K562 (cell line): Measurements from ENCODE around the gene BSPRY. TPM values are rescaled to one million over a fixed set of nuclear protein-coding genes. Genes with fewer than 3 reads are reported as not detected.

Experiments
- CTBP1 ChIP-seq: fragments of 450-650 bp; IDR thresholded peaks from 2 replicates; pipeline ENCODE4 v1.6.1; 2016; ENCODE audit warnings: borderline replicate concordance
- ESRRB ChIP-seq: fragments of 250-450 bp; sonication (Bioruptor Pico); IDR thresholded peaks from 2 replicates; pipeline ENCODE4 v1.5.0; 2020; ENCODE audit warnings: mild to moderate bottlenecking, moderate library complexity, borderline replicate concordance
- FIP1L1 ChIP-seq: fragments of 200-400 bp; formaldehyde crosslinking; IDR thresholded peaks from 2 replicates; pipeline ENCODE4 v1.6.1; 2018; ENCODE audit warnings: mild to moderate bottlenecking, low read depth, low read length; ENCODE audit not compliant: poor library complexity, severe bottlenecking
- GABPB2 ChIP-seq: fragments of 250-450 bp; sonication (Bioruptor Pico); conservative IDR thresholded peaks from 2 replicates; pipeline ENCODE4 v1.5.1; 2021; ENCODE audit warnings: mild to moderate bottlenecking
- KLF10 ChIP-seq: fragments of 250-450 bp; sonication (Bioruptor Pico); IDR thresholded peaks from 2 replicates; pipeline ENCODE4 v1.6.1; 2021; ENCODE audit warnings: matching md5 sums
- MCM3 ChIP-seq: fragments of 450-650 bp; IDR thresholded peaks from 2 replicates; pipeline ENCODE4 v1.6.1; 2016
- RBM15 ChIP-seq: fragments of 200-400 bp; formaldehyde crosslinking; IDR thresholded peaks from 2 replicates; pipeline ENCODE4 v1.6.1; 2018; ENCODE audit warnings: mild to moderate bottlenecking, low read length, moderate library complexity; ENCODE audit not compliant: insufficient read depth
- STAG1 ChIP-seq: sonication (generic); formaldehyde crosslinking; IDR thresholded peaks from 2 replicates; pipeline ENCODE4 v1.5.0; 2020; ENCODE audit warnings: missing genetic modification reagents, borderline replicate concordance
- TFAM ChIP-seq: fragments of 250-450 bp; sonication (Bioruptor Pico); conservative IDR thresholded peaks from 2 replicates; pipeline ENCODE4 v1.5.0; 2021; ENCODE audit warnings: mild to moderate bottlenecking, moderate library complexity
- ZBTB17 ChIP-seq: fragments of 450-650 bp; formaldehyde crosslinking; IDR thresholded peaks from 2 replicates; pipeline ENCODE4 v1.4.0; 2020; ENCODE audit warnings: mild to moderate bottlenecking
- ZFP1 ChIP-seq: fragments of 450-650 bp; formaldehyde crosslinking; IDR thresholded peaks from 2 replicates; pipeline ENCODE4 v1.4.0; 2020; ENCODE audit warnings: mild to moderate bottlenecking, mixed read lengths
- ZFP30 ChIP-seq: fragments of 250-450 bp; sonication (Bioruptor Pico); IDR thresholded peaks from 2 replicates; pipeline ENCODE4 v1.8.0; 2022; ENCODE audit warnings: moderate library complexity, mild to moderate bottlenecking, inconsistent platforms, borderline replicate concordance
- ZNF197 ChIP-seq: fragments of 200-800 bp; sonication (Bioruptor generic); IDR thresholded peaks from 2 replicates; pipeline ENCODE4 v1.6.1; 2016; ENCODE audit warnings: low read depth, missing genetic modification characterization, missing compliant biosample characterization
- ZNF644 ChIP-seq: fragments of 200-800 bp; sonication (Bioruptor generic); IDR thresholded peaks from 2 replicates; pipeline ENCODE4 v1.6.1; 2016; ENCODE audit warnings: low read depth, missing genetic modification characterization, missing compliant biosample characterization
- ZNF77 ChIP-seq: fragments of 250-450 bp; sonication (Bioruptor Pico); IDR thresholded peaks from 2 replicates; pipeline ENCODE4 v1.5.0; 2020
- ZSCAN29 ChIP-seq: fragments of 450-650 bp; IDR thresholded peaks from 2 replicates; pipeline ENCODE4 v1.6.1; 2017
- ZZZ3 ChIP-seq: fragments of 450-650 bp; IDR thresholded peaks from 2 replicates; pipeline ENCODE4 v1.6.1; 2016; ENCODE audit warnings: antibody characterized with exemption, mild to moderate bottlenecking, moderate library complexity
- polyA plus RNA-seq, 8 experiments: library from polyadenylated mRNA; depleted of rRNA in 4 of 8; stranded (reverse) in 5 of 8; unstranded in 3 of 8; fragments of >200 nt; fragmentation: Nextera tagmentation in 2 of 8; fragmentation: Illumina TruSeq in 1 of 8; extraction: Ambion mirVana in 2 of 8; extraction: Trizol in 1 of 8; gene quantifications; 2 replicates each; pipeline versions ENCODE4 v1.2.1 to v1.2.3, GENCODE V29; 2011 to 2014; ENCODE audit warnings: inconsistent platforms in 1 of 8, missing spikeins in 1 of 8
- total RNA-seq, 7 experiments: library from RNA; depleted of rRNA in 6 of 7; stranded (reverse); fragments of >200 nt in 6 of 7; fragmentation: Illumina TruSeq in 2 of 7; extraction: Trizol in 2 of 7; gene quantifications; 2 replicates each; pipeline versions ENCODE4 v1.2.1 to v1.2.3, GENCODE V29; 2011 to 2021; ENCODE audit warnings: low replicate concordance in 1 of 7
- TF ChIP-seq, protein P1 (sequence below): fragments of 450-650 bp; IDR thresholded peaks from 2 replicates; pipeline ENCODE4 v1.6.1; 2014; ENCODE audit warnings: low read depth, mild to moderate bottlenecking, moderate library complexity, borderline replicate concordance
- TF ChIP-seq, protein P2 (sequence below): fragments of 250-450 bp; sonication (Bioruptor Pico); IDR thresholded peaks from 2 replicates; pipeline ENCODE4 v1.5.0; 2021; ENCODE audit warnings: mild to moderate bottlenecking, borderline replicate concordance
- TF ChIP-seq, protein P3 (sequence below): fragments of 450-650 bp; IDR thresholded peaks from 2 replicates; pipeline ENCODE4 v1.6.1; 2016; ENCODE audit warnings: borderline replicate concordance

The BSPRY gene
- total and polyA plus RNA-seq, 9 of the 15 experiments (the other 6 are each of a cell fraction or from before 2014, with no cell fraction given) = 0.07 to 0.67 (median 0.18) TPM

DNA sequence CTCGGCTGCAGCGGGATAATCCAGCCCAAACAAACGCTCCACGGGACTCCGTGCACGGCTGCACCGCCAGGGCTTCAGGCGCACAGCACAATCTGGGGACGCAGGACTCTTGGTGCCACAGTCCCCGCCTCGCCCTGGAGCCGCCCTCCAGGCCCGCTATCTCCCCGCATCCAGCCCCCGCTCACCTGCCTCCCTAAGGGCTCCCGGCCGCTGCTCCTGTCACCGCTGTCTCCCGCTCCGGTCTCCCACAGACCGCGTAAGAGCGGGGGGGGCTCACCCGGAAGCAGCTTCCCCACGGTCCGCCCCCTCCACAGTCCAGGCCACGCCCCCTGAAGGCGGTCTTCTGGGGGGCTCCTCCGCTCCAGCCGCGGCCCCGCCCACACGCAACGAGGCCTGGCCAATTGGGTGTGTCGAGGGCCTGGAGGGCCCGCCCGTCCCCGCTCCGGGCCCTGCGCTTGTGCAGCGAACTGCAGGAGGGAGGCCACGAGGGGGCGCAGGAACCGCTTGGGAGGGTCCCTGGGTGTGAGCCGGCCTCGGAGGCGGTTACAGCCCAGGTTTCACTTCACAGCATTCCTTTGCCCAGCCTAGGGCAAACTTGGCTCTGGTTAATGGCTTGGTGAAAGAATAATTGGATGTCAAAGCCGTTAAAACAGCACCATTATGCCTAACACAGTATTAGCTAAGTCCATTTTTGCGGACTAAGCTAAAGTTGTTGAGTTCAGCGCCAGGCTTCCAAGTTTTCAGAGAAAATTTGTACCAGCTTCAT, 51.9 kb downstream of the BSPRY start, which contains the start of gene ALAD (continued):
- TF ChIP-seq ZSCAN29 (no peak), ZBTB17 (CRISPR knock-in tag) (no peak), TFAM (CRISPR knock-in tag) (no peak), ZNF197 (no peak), RBM15 (no peak), ZNF644 (tag) (no peak), ESRRB (CRISPR knock-in tag) (no peak), ZZZ3 (no peak), ZFP30 (no peak), ZNF77 (CRISPR knock-in tag) (no peak), CTBP1 (peak; percentile 85; the same call in 1 of the 2 replicates), GABPB2 (CRISPR knock-in tag) (no peak), MCM3 (no peak), KLF10 (no peak), ZFP1 (no peak), STAG1 (no peak), FIP1L1 (no peak)
- TF ChIP-seq, protein P1, sequence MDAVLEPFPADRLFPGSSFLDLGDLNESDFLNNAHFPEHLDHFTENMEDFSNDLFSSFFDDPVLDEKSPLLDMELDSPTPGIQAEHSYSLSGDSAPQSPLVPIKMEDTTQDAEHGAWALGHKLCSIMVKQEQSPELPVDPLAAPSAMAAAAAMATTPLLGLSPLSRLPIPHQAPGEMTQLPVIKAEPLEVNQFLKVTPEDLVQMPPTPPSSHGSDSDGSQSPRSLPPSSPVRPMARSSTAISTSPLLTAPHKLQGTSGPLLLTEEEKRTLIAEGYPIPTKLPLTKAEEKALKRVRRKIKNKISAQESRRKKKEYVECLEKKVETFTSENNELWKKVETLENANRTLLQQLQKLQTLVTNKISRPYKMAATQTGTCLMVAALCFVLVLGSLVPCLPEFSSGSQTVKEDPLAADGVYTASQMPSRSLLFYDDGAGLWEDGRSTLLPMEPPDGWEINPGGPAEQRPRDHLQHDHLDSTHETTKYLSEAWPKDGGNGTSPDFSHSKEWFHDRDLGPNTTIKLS = no peak
- TF ChIP-seq, protein P2, sequence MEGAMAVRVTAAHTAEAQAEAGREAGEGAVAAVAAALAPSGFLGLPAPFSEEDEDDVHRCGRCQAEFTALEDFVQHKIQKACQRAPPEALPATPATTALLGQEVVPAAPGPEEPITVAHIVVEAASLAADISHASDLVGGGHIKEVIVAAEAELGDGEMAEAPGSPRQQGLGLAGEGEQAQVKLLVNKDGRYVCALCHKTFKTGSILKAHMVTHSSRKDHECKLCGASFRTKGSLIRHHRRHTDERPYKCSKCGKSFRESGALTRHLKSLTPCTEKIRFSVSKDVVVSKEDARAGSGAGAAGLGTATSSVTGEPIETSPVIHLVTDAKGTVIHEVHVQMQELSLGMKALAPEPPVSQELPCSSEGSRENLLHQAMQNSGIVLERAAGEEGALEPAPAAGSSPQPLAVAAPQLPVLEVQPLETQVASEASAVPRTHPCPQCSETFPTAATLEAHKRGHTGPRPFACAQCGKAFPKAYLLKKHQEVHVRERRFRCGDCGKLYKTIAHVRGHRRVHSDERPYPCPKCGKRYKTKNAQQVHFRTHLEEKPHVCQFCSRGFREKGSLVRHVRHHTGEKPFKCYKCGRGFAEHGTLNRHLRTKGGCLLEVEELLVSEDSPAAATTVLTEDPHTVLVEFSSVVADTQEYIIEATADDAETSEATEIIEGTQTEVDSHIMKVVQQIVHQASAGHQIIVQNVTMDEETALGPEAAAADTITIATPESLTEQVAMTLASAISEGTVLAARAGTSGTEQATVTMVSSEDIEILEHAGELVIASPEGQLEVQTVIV (CRISPR knock-in tag) = no peak
- TF ChIP-seq, protein P3, sequence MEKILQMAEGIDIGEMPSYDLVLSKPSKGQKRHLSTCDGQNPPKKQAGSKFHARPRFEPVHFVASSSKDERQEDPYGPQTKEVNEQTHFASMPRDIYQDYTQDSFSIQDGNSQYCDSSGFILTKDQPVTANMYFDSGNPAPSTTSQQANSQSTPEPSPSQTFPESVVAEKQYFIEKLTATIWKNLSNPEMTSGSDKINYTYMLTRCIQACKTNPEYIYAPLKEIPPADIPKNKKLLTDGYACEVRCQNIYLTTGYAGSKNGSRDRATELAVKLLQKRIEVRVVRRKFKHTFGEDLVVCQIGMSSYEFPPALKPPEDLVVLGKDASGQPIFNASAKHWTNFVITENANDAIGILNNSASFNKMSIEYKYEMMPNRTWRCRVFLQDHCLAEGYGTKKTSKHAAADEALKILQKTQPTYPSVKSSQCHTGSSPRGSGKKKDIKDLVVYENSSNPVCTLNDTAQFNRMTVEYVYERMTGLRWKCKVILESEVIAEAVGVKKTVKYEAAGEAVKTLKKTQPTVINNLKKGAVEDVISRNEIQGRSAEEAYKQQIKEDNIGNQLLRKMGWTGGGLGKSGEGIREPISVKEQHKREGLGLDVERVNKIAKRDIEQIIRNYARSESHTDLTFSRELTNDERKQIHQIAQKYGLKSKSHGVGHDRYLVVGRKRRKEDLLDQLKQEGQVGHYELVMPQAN = 0 out of 2 replicates have a peak, but pooled peaks have one; percentile 50
